KMS-11 (cell line): Measurements from ENCODE around the gene CACNA2D3.

Experiments used
- H2AFZ ChIP-seq: fragments of 200-600 bp; sonication (generic); 2 replicates; pipeline ENCODE4 v1.6.1; 2016; ENCODE audit warnings: antibody characterized with exemption, mixed run types, low read depth
- H3K27ac ChIP-seq: fragments of 200-600 bp; sonication (generic); 2 replicates; pipeline ENCODE4 v1.6.1; 2016; ENCODE audit warnings: mild to moderate bottlenecking, mixed run types
- H3K27me3 ChIP-seq: fragments of 200-600 bp; sonication (generic); 2 replicates; pipeline ENCODE4 v1.6.1; 2017; ENCODE audit warnings: mild to moderate bottlenecking, low read depth, mixed run types, moderate library complexity; ENCODE audit not compliant: insufficient read depth
- H3K36me3 ChIP-seq: fragments of 200-600 bp; sonication (generic); 2 replicates; pipeline ENCODE4 v1.6.1; 2017; ENCODE audit warnings: mild to moderate bottlenecking, mixed run types; ENCODE audit not compliant: insufficient read depth
- H3K4me1 ChIP-seq: fragments of 200-600 bp; sonication (generic); 2 replicates; pipeline ENCODE4 v1.6.1; 2016; ENCODE audit warnings: mild to moderate bottlenecking, low read depth, mixed run types; ENCODE audit not compliant: poor library complexity, severe bottlenecking
- H3K4me2 ChIP-seq: fragments of 200-600 bp; sonication (generic); 2 replicates; pipeline ENCODE4 v1.7.0; 2016; ENCODE audit warnings: mild to moderate bottlenecking, mixed run types
- H3K4me3 ChIP-seq: fragments of 200-600 bp; sonication (generic); IDR thresholded peaks from 2 replicates; pipeline ENCODE4 v1.6.1; 2017; ENCODE audit warnings: low read depth, low read length, mixed read lengths; ENCODE audit not compliant: insufficient read depth
- H3K79me2 ChIP-seq: fragments of 200-600 bp; sonication (generic); 2 replicates; pipeline ENCODE4 v1.6.1; 2016; ENCODE audit warnings: low read depth, mixed run types; ENCODE audit not compliant: insufficient read depth
- H3K9ac ChIP-seq: fragments of 200-600 bp; sonication (generic); 2 replicates; pipeline ENCODE4 v1.6.1; 2016; ENCODE audit warnings: mild to moderate bottlenecking, mixed run types
- H4K20me1 ChIP-seq: fragments of 200-600 bp; sonication (generic); 2 replicates; pipeline ENCODE4 v1.6.1; 2016; ENCODE audit warnings: mild to moderate bottlenecking, mixed run types; ENCODE audit not compliant: insufficient read depth
- TF ChIP-seq, protein P1 (sequence below): fragments of 200-600 bp; sonication (generic); conservative IDR thresholded peaks from 2 replicates; pipeline ENCODE4 v1.6.1; 2017; ENCODE audit warnings: low read depth, mild to moderate bottlenecking, antibody characterized with exemption, low read length, moderate library complexity, mixed read lengths

The CACNA2D3 gene

DNA sequence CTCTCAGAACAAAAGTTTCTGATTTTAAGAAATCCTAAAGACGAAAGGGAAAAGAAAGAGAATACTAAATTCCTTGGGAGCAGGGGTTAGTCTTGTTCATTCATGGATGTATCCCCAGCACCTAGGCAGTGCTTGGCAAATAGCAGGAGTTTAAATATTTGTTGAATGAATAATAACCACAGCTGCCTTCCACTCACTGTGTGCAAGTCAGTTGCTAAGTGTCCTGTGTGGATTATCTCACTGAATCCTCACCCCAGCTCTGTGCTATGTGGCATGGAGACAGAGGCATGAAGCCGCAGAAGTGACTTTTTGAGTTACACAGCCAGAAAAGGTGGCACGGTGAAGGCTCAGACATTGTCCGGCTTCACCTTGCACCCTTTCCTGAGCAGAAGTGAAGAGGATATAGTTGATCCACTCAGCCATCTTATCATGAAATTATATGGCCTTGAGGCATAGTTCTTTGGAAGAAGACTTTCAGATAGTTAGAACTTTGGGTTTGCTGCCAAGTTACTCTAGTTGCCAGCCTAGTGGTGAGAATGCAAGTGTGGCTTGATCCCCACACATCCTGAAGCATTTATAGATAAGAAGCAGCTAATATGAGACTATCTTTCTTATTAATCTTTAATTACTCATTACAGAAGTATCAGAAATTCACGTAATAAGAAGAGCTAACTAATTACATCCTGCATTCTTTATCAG, 450.0 kb downstream of the CACNA2D3 start:
- TF ChIP-seq, protein P1, sequence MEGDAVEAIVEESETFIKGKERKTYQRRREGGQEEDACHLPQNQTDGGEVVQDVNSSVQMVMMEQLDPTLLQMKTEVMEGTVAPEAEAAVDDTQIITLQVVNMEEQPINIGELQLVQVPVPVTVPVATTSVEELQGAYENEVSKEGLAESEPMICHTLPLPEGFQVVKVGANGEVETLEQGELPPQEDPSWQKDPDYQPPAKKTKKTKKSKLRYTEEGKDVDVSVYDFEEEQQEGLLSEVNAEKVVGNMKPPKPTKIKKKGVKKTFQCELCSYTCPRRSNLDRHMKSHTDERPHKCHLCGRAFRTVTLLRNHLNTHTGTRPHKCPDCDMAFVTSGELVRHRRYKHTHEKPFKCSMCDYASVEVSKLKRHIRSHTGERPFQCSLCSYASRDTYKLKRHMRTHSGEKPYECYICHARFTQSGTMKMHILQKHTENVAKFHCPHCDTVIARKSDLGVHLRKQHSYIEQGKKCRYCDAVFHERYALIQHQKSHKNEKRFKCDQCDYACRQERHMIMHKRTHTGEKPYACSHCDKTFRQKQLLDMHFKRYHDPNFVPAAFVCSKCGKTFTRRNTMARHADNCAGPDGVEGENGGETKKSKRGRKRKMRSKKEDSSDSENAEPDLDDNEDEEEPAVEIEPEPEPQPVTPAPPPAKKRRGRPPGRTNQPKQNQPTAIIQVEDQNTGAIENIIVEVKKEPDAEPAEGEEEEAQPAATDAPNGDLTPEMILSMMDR = no peak
- no peaks in the 10 kb centered on the region for H3K4me1 ChIP-seq
- no peak overlapping the region for H3K4me2 ChIP-seq
- H3K27ac ChIP-seq = no peak overlapping the region
- no peaks in the 10 kb centered on the region for H3K36me3 ChIP-seq
- H4K20me1 ChIP-seq = no peaks in the 10 kb centered on the region
- no peak overlapping the region for H2AFZ ChIP-seq
- no peaks in the 10 kb centered on the region for H3K27me3 ChIP-seq
- no peak overlapping the region for H3K4me3 ChIP-seq
- no peak overlapping the region for H3K9ac ChIP-seq
- H3K79me2 ChIP-seq = no peaks in the 10 kb centered on the region

DNA sequence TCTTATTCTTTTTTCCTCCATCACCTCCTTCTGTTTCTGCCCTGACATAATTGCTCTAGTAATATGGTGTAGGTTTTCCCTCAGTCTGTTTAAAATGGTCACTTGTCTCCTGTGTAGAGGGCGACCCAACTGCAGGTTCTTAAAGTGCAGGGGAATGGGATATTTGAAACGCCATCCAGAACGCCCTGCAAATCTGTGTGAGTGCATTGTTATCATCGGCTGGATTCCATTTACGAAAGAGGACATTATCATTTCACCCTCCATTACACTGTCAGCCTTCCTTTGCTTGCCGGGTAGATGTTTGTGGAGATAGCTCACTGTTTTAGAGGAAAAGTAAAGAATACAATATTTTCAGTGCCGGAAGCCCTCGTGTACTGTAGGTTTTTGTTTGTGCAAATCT, 451.5 kb downstream of the CACNA2D3 start:
- Histone ChIP-seq H3K4me2 (no peak overlapping the region), H3K27me3 (no peaks in the 10 kb centered on the region), H2AFZ (no peak overlapping the region), H3K9ac (no peak overlapping the region), H3K4me1 (no peaks in the 10 kb centered on the region), H3K27ac (no peak overlapping the region), H3K36me3 (no peaks in the 10 kb centered on the region), H3K4me3 (no peak overlapping the region), H4K20me1 (no peaks in the 10 kb centered on the region), H3K79me2 (no peaks in the 10 kb centered on the region)
- TF ChIP-seq, protein P1 = no peak

DNA sequence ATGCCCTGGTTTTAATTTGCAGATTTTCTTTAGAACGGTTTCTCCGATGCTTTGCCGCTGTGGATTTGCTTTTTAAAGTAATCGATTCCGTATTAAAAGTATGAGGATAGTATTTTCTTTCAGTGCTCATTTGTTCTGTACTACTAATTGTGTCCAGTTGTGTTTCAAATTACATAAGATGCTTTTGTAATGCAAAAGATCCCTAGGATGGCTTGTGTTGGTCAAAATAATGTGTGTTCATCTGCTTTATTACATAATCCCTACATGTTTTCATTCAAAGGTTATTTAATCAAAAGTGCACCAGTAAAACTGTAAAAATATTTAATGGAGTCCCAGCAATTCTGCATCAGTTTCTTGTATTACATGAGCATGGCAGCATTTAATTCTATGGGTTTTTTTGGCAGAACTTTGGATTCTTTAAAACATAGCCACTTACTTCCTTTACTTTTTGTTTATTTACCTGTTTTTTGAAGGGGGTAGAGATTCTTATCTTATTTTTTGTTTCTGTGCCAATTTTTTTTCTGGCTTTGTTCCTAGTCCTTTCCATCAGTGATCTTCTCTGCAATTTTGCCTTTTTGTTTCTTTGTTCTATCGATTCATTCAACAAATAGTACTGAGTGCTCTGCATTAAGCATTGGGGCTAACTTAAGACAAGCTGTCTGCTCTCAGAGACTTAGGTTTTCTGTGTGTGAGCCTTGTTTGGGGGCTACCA, 452.7 kb downstream of the CACNA2D3 start:
- Histone ChIP-seq H3K27ac (no peak overlapping the region), H4K20me1 (no peaks in the 10 kb centered on the region), H3K4me1 (no peaks in the 10 kb centered on the region), H3K4me3 (no peak overlapping the region), H2AFZ (no peak overlapping the region), H3K9ac (no peak overlapping the region), H3K79me2 (no peaks in the 10 kb centered on the region), H3K27me3 (no peaks in the 10 kb centered on the region), H3K4me2 (no peak overlapping the region), H3K36me3 (no peaks in the 10 kb centered on the region)
- TF ChIP-seq, protein P1 = no peak

DNA sequence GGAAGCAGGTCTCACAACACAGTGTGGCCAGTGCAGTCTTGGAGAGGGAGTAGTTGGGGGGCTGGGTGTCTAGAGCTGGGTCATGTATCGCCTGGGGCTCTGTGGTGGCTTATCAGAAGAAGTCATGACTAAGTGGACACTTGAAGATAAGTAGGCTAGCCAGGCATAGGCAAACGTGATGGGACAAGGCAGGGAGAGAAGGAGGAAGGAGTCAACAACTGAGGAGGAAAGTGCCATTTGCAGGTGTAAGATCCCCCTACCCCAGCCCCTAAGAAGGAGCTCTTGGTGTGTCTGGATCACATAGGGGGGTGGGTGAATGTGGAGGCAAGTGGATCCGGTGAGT, 453.2 kb downstream of the CACNA2D3 start:
- Histone ChIP-seq H3K4me3 (no peak overlapping the region), H3K27me3 (no peaks in the 10 kb centered on the region), H3K79me2 (no peaks in the 10 kb centered on the region), H3K9ac (no peak overlapping the region), H3K4me2 (no peak overlapping the region), H3K36me3 (no peaks in the 10 kb centered on the region), H2AFZ (no peak overlapping the region), H3K27ac (no peak overlapping the region), H4K20me1 (no peaks in the 10 kb centered on the region), H3K4me1 (no peaks in the 10 kb centered on the region)
- TF ChIP-seq, protein P1 = no peak
